NCI-H187 treated with DMSO at 0.1 percent for 48 hours (cell line): ENCODE results near the gene GEN1.
"Not testable (repeated sequence)": the region's sequence is repeated elsewhere in the genome, so short reads cannot be mapped to it uniquely, and the experiment has no call there.

Source experiments
- DNase-seq: peaks from one replicate; lab custom pipeline; 2025; lab: John Stamatoyannopoulos, UW

The GEN1 gene

GRCh38 chr2:17799301-17800120, 45.6 kb downstream of the GEN1 start:
- no peak for DNase-seq

GRCh38 chr2:17800219-17800618, 46.3 kb downstream of the GEN1 start:
- no peak for DNase-seq

- DNase-seq, result no peak
Observed at GRCh38 chr2:17800693-17801458, 46.9 kb downstream of the GEN1 start.

- no peak for DNase-seq
Observed at GRCh38 chr2:17803497-17803896, 49.6 kb downstream of the GEN1 start.

GRCh38 chr2:17804358-17804757, 50.4 kb downstream of the GEN1 start:
- DNase-seq, result no peak

- DNase-seq, result no peak
Observed at GRCh38 chr2:17805166-17805565, 51.2 kb downstream of the GEN1 start.

GRCh38 chr2:17805717-17806363, 51.9 kb downstream of the GEN1 start:
- no peak for DNase-seq

- no peak for DNase-seq
Observed at GRCh38 chr2:17813010-17813741, 59.2 kb downstream of the GEN1 start.

- DNase-seq, result no peak
Observed at GRCh38 chr2:17813742-17814473, 60.0 kb downstream of the GEN1 start.

- no peak for DNase-seq
Observed at GRCh38 chr2:17814601-17815000, 60.7 kb downstream of the GEN1 start.

- DNase-seq, result no peak
Observed at GRCh38 chr2:17815468-17816184, 61.7 kb downstream of the GEN1 start.

GRCh38 chr2:17816396-17817245, 62.7 kb downstream of the GEN1 start, which contains the start of gene MSGN1:
MSGN1 (plus strand) TSS chr2:17816460; CDS start chr2:17816519, 59 bp downstream.
- DNase-seq, result no peak

- DNase-seq, result no peak
Observed at GRCh38 chr2:17818235-17818815, 64.4 kb downstream of the GEN1 start.

GRCh38 chr2:17821080-17821479, 67.1 kb downstream of the GEN1 start:
- no peak for DNase-seq

- no peak for DNase-seq
Observed at GRCh38 chr2:17821535-17822444, 67.9 kb downstream of the GEN1 start.

- no peak for DNase-seq
Observed at GRCh38 chr2:17822445-17823117, 68.6 kb downstream of the GEN1 start.

GRCh38 chr2:17823646-17824045, 69.7 kb downstream of the GEN1 start:
- DNase-seq, result not testable (repeated sequence)

GRCh38 chr2:17827316-17827715, 73.4 kb downstream of the GEN1 start:
- DNase-seq, result no peak
